GM19193 (cell line): ENCODE data around the gene SORCS2.

Experiments
- POLR2A ChIP-seq: IDR thresholded peaks from 4 replicates; pipeline ENCODE4 v1.6.1; 2011; ENCODE audit not compliant: insufficient read depth, insufficient read length; ENCODE audit errors: extremely low read depth

Gene SORCS2

GRCh38 chr4:7618361-7618760 is 426.0 kb downstream of the SORCS2 start:
- no peak for TF ChIP-seq POLR2A

- TF ChIP-seq POLR2A, result no peak
Measured at GRCh38 chr4:7620086-7620813, 427.9 kb downstream of the SORCS2 start.

- no peak for TF ChIP-seq POLR2A
Measured at GRCh38 chr4:7620814-7621176, 428.5 kb downstream of the SORCS2 start.

DNA sequence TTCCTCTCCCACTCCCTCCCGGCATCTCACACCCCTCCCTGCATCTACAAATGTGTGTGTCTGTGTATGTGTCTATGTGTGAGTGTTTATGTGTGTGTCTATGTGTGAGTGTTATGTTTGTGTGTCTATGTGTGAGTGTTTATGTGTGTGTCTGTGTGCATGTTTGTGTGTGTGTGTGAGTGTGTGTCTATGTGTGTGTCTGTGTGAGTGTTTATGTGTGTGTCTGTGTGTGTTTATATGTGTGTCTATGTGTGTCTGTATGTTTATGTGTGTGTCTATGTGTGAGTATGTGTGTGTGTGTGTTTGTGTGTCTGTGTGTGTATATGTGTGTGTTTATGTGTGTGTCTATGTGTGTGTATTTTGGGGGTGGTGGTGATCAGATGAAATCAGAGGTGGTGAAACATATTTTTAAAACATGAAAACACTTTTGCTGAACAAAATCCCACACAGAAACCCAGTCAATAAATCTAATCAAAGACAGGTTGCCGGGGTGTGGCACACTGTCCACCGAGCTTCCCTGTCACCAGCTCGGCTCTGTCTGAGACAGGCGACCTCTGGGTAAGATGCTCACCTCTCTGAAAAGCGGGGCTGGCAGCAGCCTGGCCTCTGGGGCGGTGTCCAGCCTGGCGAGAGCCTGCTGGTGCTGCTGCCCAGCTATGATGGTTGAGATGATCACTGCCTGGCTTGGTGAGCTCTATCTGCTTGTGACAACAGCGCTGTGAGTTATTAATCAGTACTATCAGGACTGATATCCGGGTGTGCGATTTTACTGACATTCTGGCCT is 429.1 kb downstream of the SORCS2 start:
- no peak for TF ChIP-seq POLR2A

- TF ChIP-seq POLR2A, result no peak
Measured at GRCh38 chr4:7622371-7622770, 430.0 kb downstream of the SORCS2 start.

DNA sequence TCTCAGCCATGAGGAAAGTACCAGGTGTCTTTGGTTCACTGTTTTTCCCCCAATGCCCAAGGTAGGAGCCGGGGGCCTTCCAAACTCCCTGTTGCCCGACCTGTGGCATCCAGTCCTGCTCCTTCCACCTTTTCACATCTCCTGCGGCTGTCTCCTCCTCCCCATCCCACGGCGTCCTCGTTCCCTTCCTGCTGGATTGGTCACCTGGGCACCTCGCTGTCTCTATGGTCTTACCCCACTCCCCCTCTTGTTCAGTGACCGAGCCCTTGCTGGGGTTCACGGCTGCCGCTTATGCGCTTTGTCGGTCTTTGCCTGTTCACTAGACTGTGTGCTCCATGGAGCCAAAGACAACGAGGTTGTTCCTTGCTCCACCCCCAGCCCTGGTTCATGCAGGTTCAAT is 431.1 kb downstream of the SORCS2 start:
- no peak for TF ChIP-seq POLR2A

GRCh38 chr4:7624396-7624980 is 432.1 kb downstream of the SORCS2 start:
- no peak for TF ChIP-seq POLR2A

- no peak for TF ChIP-seq POLR2A
Measured at GRCh38 chr4:7625071-7625470, 432.7 kb downstream of the SORCS2 start.

DNA sequence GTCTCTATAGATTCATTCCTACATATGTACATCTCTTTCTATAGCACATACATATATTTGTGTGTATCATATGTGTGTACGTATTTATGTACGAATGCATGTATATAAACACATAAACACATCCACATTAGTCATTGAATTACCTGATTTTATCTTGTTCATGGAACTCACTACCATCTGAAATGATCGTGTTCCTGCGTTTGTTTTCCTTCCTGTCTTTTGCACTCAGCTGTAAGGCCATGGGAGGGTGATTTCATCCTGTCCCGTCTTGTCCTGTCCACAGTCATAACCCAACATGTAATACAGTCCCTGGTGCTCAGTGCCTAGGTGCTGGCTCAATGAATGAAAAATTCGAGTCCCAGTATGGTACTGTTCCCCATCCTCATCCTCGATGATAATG is 434.2 kb downstream of the SORCS2 start:
- TF ChIP-seq POLR2A, result no peak

DNA sequence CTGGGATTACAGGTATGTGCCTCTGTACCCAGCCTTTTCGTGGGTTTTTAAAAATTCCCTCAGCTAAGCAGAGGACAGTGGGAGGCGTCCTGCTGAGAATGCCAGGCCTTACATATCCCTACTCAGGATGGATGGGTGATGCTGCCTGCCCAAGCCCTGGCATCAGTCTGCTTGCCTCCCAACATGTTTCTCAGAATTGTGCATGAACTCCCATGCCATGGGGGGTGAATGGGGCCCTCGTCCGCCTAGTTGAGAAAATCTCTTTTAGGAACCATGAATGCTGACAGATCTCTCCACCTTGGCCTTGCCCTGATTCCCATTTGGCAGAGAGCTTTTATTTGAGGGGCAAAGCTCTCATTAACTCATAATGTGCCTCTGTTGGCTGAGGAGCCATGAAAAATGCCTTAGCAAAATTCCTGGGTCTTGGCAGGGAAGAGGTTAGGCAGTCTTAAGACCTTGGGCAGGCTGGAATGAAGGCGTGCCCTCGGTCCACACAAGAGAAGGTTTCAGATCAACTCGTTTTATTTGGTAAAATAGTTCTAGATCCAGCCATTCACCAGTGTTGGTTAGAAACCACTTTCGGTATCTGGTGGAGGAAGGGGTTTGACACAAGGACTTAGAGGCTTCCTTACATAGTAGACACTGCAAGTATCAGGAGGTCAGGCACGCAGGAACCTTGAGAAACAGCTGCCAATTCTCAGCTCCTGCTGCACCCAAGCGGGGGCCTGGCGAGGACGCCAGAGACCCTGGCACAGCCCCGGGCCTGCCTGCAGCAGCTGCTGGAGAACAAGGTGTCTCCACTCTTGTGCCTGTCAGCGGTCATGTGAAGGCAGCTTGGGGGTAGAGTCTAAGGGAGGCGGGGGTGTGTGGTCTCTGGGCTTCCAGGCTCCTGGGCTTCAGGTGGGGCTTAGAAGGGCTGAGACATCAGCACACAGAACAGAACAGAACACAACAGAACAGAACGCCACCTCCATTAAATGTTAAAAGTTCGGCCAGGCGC is 435.2 kb downstream of the SORCS2 start:
- no peak for TF ChIP-seq POLR2A

DNA sequence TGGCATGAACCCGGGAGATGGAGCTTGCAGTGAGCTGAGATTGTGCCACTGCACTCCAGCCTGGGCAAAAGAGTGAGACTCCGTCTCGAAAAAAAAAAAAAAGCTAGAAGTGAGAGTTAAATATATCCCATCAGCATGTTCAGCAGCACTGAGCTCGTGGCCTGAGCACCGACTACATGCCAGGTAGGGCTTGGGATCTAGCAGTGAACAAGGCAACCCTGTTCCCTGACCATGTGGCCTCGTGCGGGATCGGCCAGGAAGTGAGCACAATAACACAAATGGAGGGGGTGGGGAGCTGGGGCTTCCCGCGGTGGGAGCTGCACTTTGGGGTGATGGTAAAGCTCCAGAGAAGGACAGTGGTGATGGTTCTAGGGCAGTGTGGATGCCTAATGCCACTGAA is 436.1 kb downstream of the SORCS2 start:
- no peak for TF ChIP-seq POLR2A

DNA sequence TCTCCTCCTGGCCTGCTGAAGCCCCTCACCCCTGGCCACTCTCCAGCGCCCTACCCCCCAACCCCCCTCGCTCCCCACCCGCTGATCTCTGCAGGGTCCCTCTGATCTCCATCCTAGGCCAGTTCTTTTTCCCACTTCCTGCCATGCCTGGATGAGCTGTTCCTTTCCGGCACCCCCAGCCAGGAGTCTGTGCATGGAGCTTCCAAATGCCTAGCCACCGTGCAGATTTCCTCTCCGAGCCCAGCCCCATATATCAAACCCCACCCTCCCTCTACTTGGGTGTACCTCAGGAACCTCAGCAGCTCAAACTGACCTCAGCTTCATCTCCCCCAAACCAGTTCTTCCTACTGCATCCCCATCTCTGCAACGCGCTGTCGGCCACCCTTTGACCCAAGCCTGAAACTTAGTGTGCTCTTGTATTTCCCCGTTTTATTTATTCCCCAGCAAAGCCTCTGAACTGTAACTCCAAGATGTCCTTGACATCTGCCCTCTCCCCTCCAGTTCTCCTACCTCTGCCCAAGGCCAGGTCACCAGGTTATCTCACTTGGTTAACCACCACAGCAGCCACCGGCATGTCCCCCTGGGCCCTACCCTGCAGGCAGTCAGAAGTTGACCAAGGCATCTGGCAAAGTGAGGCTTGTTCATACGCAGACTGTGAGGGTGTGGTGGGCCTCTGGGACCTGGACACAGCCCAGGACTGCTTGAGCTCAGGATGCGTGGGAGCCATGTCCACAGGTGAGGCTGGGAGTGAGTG is 437.3 kb downstream of the SORCS2 start:
- TF ChIP-seq POLR2A, result no peak

DNA sequence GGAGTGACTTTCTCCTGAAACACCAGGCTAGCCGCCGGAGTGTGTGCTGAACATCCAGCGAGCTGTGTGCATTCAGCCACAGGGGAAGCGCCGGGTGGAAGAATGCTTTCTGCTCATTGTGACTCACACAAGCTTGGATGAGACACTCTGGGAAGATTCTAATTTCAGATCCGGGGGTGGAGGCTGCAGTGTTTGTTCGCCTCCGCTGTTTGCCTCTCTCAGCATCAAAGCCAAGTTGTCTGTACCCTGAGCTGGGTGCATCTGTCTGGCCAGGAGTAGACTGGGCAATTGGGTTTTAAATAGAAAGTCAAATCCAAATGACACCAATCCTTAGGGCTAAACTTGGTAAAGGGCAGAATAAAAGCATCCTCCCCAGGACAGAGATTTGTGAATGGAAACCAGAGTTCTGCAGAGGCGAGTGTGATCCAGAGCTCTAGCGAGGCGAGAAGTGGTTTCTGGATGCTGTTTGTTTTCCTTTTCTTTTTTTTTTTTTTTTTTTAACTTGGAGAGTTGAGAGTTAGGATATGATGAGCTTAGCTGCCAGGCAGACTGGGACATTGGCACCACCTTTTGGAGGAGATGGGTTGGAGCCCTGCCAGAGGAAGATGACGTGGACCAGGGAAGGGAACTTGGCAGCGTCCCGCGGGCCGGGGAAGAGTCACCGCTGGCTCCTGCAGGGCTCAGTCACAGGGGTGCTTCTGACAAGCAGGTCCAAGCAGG is 438.4 kb downstream of the SORCS2 start:
- TF ChIP-seq POLR2A, result no peak
